Measurements from ENCODE around the gene GAL3ST1.
A peak's percentile ranks its signal among the peaks of the same experiment; 100 is the strongest.
"Not testable (repeated sequence)": the region's sequence is repeated elsewhere in the genome, so short reads cannot be mapped to it uniquely, and the experiment has no call there.

The GAL3ST1 gene

GRCh38 chr22:30564045-30564760 is 10.3 kb downstream of the GAL3ST1 start:
- no peak overlapping the region for H2AFZ ChIP-seq (ENCODE audit: low read length)
- no peaks in the 10 kb centered on the region for H3K79me1 ChIP-seq (ENCODE audit: low read depth, low read length)
- H2BK5ac ChIP-seq (ENCODE audit: low read length), result no peak overlapping the region
- H2AK5ac ChIP-seq (ENCODE audit: low read depth, low read length), result no peak overlapping the region
- no peak overlapping the region for H4K8ac ChIP-seq (ENCODE audit: low read depth, low read length)
- no peaks in the 10 kb centered on the region for H3K9me3 ChIP-seq (replicated peaks in 1 of 2; ENCODE audit: control insufficient read depth in 2 of 2, insufficient read depth in 1 of 2, low read depth in 1 of 2, low read length in 2 of 2)
- peak overlapping the region; percentile 78 for H3K14ac ChIP-seq (ENCODE audit: low read length)
- no peak overlapping the region for H4K91ac ChIP-seq (ENCODE audit: low read depth, low read length, poor library complexity)
- H3K4me1 ChIP-seq (ENCODE audit: control insufficient read depth in 2 of 2, insufficient read depth in 1 of 2, low read depth in 1 of 2, low read length in 2 of 2), result peaks cover 5 to 9% of the 10 kb centered on the region in 2 donors
- H2BK12ac ChIP-seq (ENCODE audit: low read length), result peak overlapping the region; percentile 14
- no peak overlapping the region for H2BK120ac ChIP-seq (ENCODE audit: low read depth, low read length)
- peak overlapping the region; percentile 16 for H3K18ac ChIP-seq (ENCODE audit: low read length)
- no CpG with 5 or more reads among the region's 8 CpGs for WGBS, 2 donors (ENCODE audit: extremely low coverage in 2 of 2, insufficient read length in 2 of 2, insufficient replicate concordance in 1 of 2)
- H3K23ac ChIP-seq (ENCODE audit: low read depth, low read length, poor library complexity), result no peak overlapping the region
- no peak overlapping the region for H3K4ac ChIP-seq (ENCODE audit: low read length)
- no peak overlapping the region for H3K4me2 ChIP-seq (ENCODE audit: insufficient read depth, low read length, poor library complexity, severe bottlenecking)
- H3K27ac ChIP-seq (replicated peaks; ENCODE audit: low read length), result no peak overlapping the region
- peak overlapping the region; percentile 34 for H3K9ac ChIP-seq (ENCODE audit: low read depth, low read length, poor library complexity)
- H3K36me3 ChIP-seq (replicated peaks in 1 of 2; ENCODE audit: control insufficient read depth in 2 of 2, insufficient read depth in 2 of 2, low read length in 2 of 2), result no peaks in the 10 kb centered on the region
- no peak overlapping the region for H2BK15ac ChIP-seq (ENCODE audit: low read length)
- no peak overlapping the region for H3K4me3 ChIP-seq (ENCODE audit: low read length in 2 of 2)
- peaks cover 0 to 6% (median 0%) of the 10 kb centered on the region in 3 experiments for H3K27me3 ChIP-seq (ENCODE audit: control insufficient read depth in 3 of 3, insufficient read depth in 3 of 3, low read depth in 1 of 3, low read length in 3 of 3)
- no peak for DNase-seq (ENCODE audit: low spot score)

- no peak overlapping the region for H3K27ac ChIP-seq (replicated peaks; ENCODE audit: low read length)
- H3K9me3 ChIP-seq (replicated peaks in 1 of 2; ENCODE audit: control insufficient read depth in 2 of 2, insufficient read depth in 1 of 2, low read depth in 1 of 2, low read length in 2 of 2), result no peaks in the 10 kb centered on the region
- H3K4me1 ChIP-seq (ENCODE audit: control insufficient read depth in 2 of 2, insufficient read depth in 1 of 2, low read depth in 1 of 2, low read length in 2 of 2), result peaks cover 2 to 9% of the 10 kb centered on the region in 2 donors
- H3K4me3 ChIP-seq (ENCODE audit: low read length in 2 of 2), result no peak overlapping the region
- H3K4me2 ChIP-seq (ENCODE audit: insufficient read depth, low read length, poor library complexity, severe bottlenecking), result no peak overlapping the region
- WGBS, 2 donors (ENCODE audit: extremely low coverage in 2 of 2, insufficient read length in 2 of 2, insufficient replicate concordance in 1 of 2), result no CpG with 5 or more reads among the region's 6 CpGs
- H3K18ac ChIP-seq (ENCODE audit: low read length), result no peak overlapping the region
- H3K9ac ChIP-seq (ENCODE audit: low read depth, low read length, poor library complexity), result no peak overlapping the region
- no peaks in the 10 kb centered on the region for H3K36me3 ChIP-seq (replicated peaks in 1 of 2; ENCODE audit: control insufficient read depth in 2 of 2, insufficient read depth in 2 of 2, low read length in 2 of 2)
- no peaks in the 10 kb centered on the region for H3K79me1 ChIP-seq (ENCODE audit: low read depth, low read length)
- H3K27me3 ChIP-seq (ENCODE audit: control insufficient read depth in 3 of 3, insufficient read depth in 3 of 3, low read depth in 1 of 3, low read length in 3 of 3), result peaks cover 0 to 6% (median 0%) of the 10 kb centered on the region in 3 experiments
- no peak overlapping the region for H2BK12ac ChIP-seq (ENCODE audit: low read length)
- no peak overlapping the region for H2BK120ac ChIP-seq (ENCODE audit: low read depth, low read length)
- no peak overlapping the region for H4K91ac ChIP-seq (ENCODE audit: low read depth, low read length, poor library complexity)
- no peak overlapping the region for H4K8ac ChIP-seq (ENCODE audit: low read depth, low read length)
- H2AFZ ChIP-seq (ENCODE audit: low read length), result no peak overlapping the region
- no peak overlapping the region for H3K4ac ChIP-seq (ENCODE audit: low read length)
- no peak overlapping the region for H2AK5ac ChIP-seq (ENCODE audit: low read depth, low read length)
- no peak overlapping the region for H3K14ac ChIP-seq (ENCODE audit: low read length)
- no peak for DNase-seq (ENCODE audit: low spot score)
- H2BK5ac ChIP-seq (ENCODE audit: low read length), result no peak overlapping the region
- H2BK15ac ChIP-seq (ENCODE audit: low read length), result no peak overlapping the region
- H3K23ac ChIP-seq (ENCODE audit: low read depth, low read length, poor library complexity), result no peak overlapping the region
Measured at GRCh38 chr22:30562366-30562765, 12.1 kb downstream of the GAL3ST1 start.

- Histone ChIP-seq H3K23ac (ENCODE audit: low read depth, low read length, poor library complexity) (no peak overlapping the region), H3K4me2 (ENCODE audit: insufficient read depth, low read length, poor library complexity, severe bottlenecking) (no peak overlapping the region), H3K4me1 (ENCODE audit: control insufficient read depth in 2 of 2, insufficient read depth in 1 of 2, low read depth in 1 of 2, low read length in 2 of 2) (peaks cover 2 to 9% of the 10 kb centered on the region in 2 donors), H4K91ac (ENCODE audit: low read depth, low read length, poor library complexity) (peak overlapping the region; percentile 57), H2BK12ac (ENCODE audit: low read length) (no peak overlapping the region), H3K79me1 (ENCODE audit: low read depth, low read length) (no peaks in the 10 kb centered on the region), H3K27ac (replicated peaks; ENCODE audit: low read length) (no peak overlapping the region), H3K18ac (ENCODE audit: low read length) (peak overlapping the region; percentile 20), H3K14ac (ENCODE audit: low read length) (no peak overlapping the region), H3K9me3 (replicated peaks in 1 of 2; ENCODE audit: control insufficient read depth in 2 of 2, insufficient read depth in 1 of 2, low read depth in 1 of 2, low read length in 2 of 2) (no peaks in the 10 kb centered on the region), H3K9ac (ENCODE audit: low read depth, low read length, poor library complexity) (no peak overlapping the region), H2BK5ac (ENCODE audit: low read length) (no peak overlapping the region), H3K4me3 (ENCODE audit: low read length in 2 of 2) (no peak overlapping the region), H2AK5ac (ENCODE audit: low read depth, low read length) (peak overlapping the region; percentile 64), H3K27me3 (ENCODE audit: control insufficient read depth in 3 of 3, insufficient read depth in 3 of 3, low read depth in 1 of 3, low read length in 3 of 3) (peaks cover 0 to 6% (median 0%) of the 10 kb centered on the region in 3 experiments), H2AFZ (ENCODE audit: low read length) (peak overlapping the region; percentile 75), H3K36me3 (replicated peaks in 1 of 2; ENCODE audit: control insufficient read depth in 2 of 2, insufficient read depth in 2 of 2, low read length in 2 of 2) (no peaks in the 10 kb centered on the region), H4K8ac (ENCODE audit: low read depth, low read length) (no peak overlapping the region), H2BK15ac (ENCODE audit: low read length) (peak overlapping the region; percentile 13), H3K4ac (ENCODE audit: low read length) (no peak overlapping the region), H2BK120ac (ENCODE audit: low read depth, low read length) (no peak overlapping the region)
- no peak for DNase-seq (ENCODE audit: low spot score)
- no CpG with 5 or more reads among the region's 10 CpGs for WGBS, 2 donors (ENCODE audit: extremely low coverage in 2 of 2, insufficient read length in 2 of 2, insufficient replicate concordance in 1 of 2)
Measured at GRCh38 chr22:30561402-30562189, 12.9 kb downstream of the GAL3ST1 start.

- H3K23ac ChIP-seq (ENCODE audit: low read depth, low read length, poor library complexity); H2BK12ac ChIP-seq (ENCODE audit: low read length); H3K9ac ChIP-seq (ENCODE audit: low read depth, low read length, poor library complexity); H2BK15ac ChIP-seq (ENCODE audit: low read length); H4K91ac ChIP-seq (ENCODE audit: low read depth, low read length, poor library complexity); DNase-seq (ENCODE audit: low spot score); H3K9me3 ChIP-seq (replicated peaks in 1 of 2; ENCODE audit: control insufficient read depth in 2 of 2, insufficient read depth in 1 of 2, low read depth in 1 of 2, low read length in 2 of 2); H2BK120ac ChIP-seq (ENCODE audit: low read depth, low read length); H3K4ac ChIP-seq (ENCODE audit: low read length); H3K4me1 ChIP-seq (ENCODE audit: control insufficient read depth in 2 of 2, insufficient read depth in 1 of 2, low read depth in 1 of 2, low read length in 2 of 2); H3K27ac ChIP-seq (replicated peaks; ENCODE audit: low read length); H2BK5ac ChIP-seq (ENCODE audit: low read length); H3K4me3 ChIP-seq (ENCODE audit: low read length in 2 of 2); H3K36me3 ChIP-seq (replicated peaks in 1 of 2; ENCODE audit: control insufficient read depth in 2 of 2, insufficient read depth in 2 of 2, low read length in 2 of 2); H3K4me2 ChIP-seq (ENCODE audit: insufficient read depth, low read length, poor library complexity, severe bottlenecking); H3K79me1 ChIP-seq (ENCODE audit: low read depth, low read length); H2AK5ac ChIP-seq (ENCODE audit: low read depth, low read length); H3K27me3 ChIP-seq (ENCODE audit: control insufficient read depth in 3 of 3, insufficient read depth in 3 of 3, low read depth in 1 of 3, low read length in 3 of 3); H4K8ac ChIP-seq (ENCODE audit: low read depth, low read length); H3K18ac ChIP-seq (ENCODE audit: low read length); H3K14ac ChIP-seq (ENCODE audit: low read length): not testable (repeated sequence)
- peak overlapping the region; percentile 75 for H2AFZ ChIP-seq (ENCODE audit: low read length)
- WGBS, 2 donors (ENCODE audit: extremely low coverage in 2 of 2, insufficient read length in 2 of 2, insufficient replicate concordance in 1 of 2), result no CpG with 5 or more reads among the region's 11 CpGs
Measured at GRCh38 chr22:30560643-30561202, 13.7 kb downstream of the GAL3ST1 start.

Data from neuronal stem cell (in vitro differentiated cells).